ENCODE data around the gene RHOC. TPM values are rescaled to one million over a fixed set of nuclear protein-coding genes. Genes with fewer than 3 reads are reported as not detected.

Gene RHOC
- total and polyA plus RNA-seq, 2 experiments from 2014 or later, result 65.4 to 76.7 TPM

GRCh38 chr1:112665857-112666256 lies 41.1 kb downstream of the RHOC start (continued):
- TF ChIP-seq, protein P1, sequence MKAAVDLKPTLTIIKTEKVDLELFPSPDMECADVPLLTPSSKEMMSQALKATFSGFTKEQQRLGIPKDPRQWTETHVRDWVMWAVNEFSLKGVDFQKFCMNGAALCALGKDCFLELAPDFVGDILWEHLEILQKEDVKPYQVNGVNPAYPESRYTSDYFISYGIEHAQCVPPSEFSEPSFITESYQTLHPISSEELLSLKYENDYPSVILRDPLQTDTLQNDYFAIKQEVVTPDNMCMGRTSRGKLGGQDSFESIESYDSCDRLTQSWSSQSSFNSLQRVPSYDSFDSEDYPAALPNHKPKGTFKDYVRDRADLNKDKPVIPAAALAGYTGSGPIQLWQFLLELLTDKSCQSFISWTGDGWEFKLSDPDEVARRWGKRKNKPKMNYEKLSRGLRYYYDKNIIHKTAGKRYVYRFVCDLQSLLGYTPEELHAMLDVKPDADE (IDR thresholded peaks at IDR 0.05), result no peak
- TF ChIP-seq REST (IDR thresholded peaks at IDR 0.05; ENCODE audit: unreplicated experiment) (no peak), ZNF114 (CRISPR knock-in tag; IDR thresholded peaks at IDR 0.05) (no peak), POLR2AphosphoS5 (IDR thresholded peaks at IDR 0.05; ENCODE audit: low read depth) (no peak)

GRCh38 chr1:112651205-112651604 lies 55.7 kb downstream of the RHOC start:
- Histone ChIP-seq H3K36me3 (ENCODE audit: insufficient read depth) (peaks cover 28% of the 10 kb centered on the region), H3K79me2 (replicated peaks; ENCODE audit: insufficient read depth) (peaks cover 26% of the 10 kb centered on the region), H2AFZ (no peak overlapping the region), H3K4me1 (ENCODE audit: insufficient read depth) (no peaks in the 10 kb centered on the region), H4K20me1 (replicated peaks; ENCODE audit: insufficient read depth) (peaks cover 14% of the 10 kb centered on the region; the same call in 1 of the 2 replicates), H3K27ac (ENCODE audit: low read depth) (no peak overlapping the region), H3F3A (replicated peaks; ENCODE audit: low read depth) (no peaks in the 10 kb centered on the region), H3K9me2 (ENCODE audit: insufficient read depth) (no peaks in the 10 kb centered on the region), H3K27me3 (ENCODE audit: insufficient read depth) (no peaks in the 10 kb centered on the region), H3K4me3 (no peak overlapping the region), H3K4me2 (no peak overlapping the region)
- H3K9me3 Mint-ChIP-seq, result no peaks in the 10 kb centered on the region
- peaks cover 44% of the 10 kb centered on the region for H3K36me3 Mint-ChIP-seq (ENCODE audit: low read depth)
- no peak for DNase-seq (ENCODE audit: low spot score)
- no peaks in the 10 kb centered on the region for H3K4me1 Mint-ChIP-seq
- H3K27me3 Mint-ChIP-seq (ENCODE audit: insufficient read depth, low read depth, poor library complexity), result no peaks in the 10 kb centered on the region
- no peak for ATAC-seq
- H3K4me3 Mint-ChIP-seq, result no peak overlapping the region
- no peak overlapping the region for H3K27ac Mint-ChIP-seq
- TF ChIP-seq STAT1 (IDR thresholded peaks at IDR 0.05; ENCODE audit: unreplicated experiment), result no peak
- TF ChIP-seq ZNF114 (CRISPR knock-in tag; IDR thresholded peaks at IDR 0.05), result no peak
- TF ChIP-seq, protein P2, sequence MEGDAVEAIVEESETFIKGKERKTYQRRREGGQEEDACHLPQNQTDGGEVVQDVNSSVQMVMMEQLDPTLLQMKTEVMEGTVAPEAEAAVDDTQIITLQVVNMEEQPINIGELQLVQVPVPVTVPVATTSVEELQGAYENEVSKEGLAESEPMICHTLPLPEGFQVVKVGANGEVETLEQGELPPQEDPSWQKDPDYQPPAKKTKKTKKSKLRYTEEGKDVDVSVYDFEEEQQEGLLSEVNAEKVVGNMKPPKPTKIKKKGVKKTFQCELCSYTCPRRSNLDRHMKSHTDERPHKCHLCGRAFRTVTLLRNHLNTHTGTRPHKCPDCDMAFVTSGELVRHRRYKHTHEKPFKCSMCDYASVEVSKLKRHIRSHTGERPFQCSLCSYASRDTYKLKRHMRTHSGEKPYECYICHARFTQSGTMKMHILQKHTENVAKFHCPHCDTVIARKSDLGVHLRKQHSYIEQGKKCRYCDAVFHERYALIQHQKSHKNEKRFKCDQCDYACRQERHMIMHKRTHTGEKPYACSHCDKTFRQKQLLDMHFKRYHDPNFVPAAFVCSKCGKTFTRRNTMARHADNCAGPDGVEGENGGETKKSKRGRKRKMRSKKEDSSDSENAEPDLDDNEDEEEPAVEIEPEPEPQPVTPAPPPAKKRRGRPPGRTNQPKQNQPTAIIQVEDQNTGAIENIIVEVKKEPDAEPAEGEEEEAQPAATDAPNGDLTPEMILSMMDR (conservative IDR thresholded peaks at IDR 0.05; ENCODE audit: low read depth in 2 of 2), result no peak
- TF ChIP-seq ZNF462 (CRISPR knock-in tag; IDR thresholded peaks at IDR 0.05), result no peak
- no peak for TF ChIP-seq CREB1 (CRISPR knock-in tag; IDR thresholded peaks at IDR 0.05; ENCODE audit: low read depth)
- TF ChIP-seq, protein P1 (IDR thresholded peaks at IDR 0.05), result no peak

Data from GM23338 (cell line).